ENCODE data around the gene STRA6. TPM values are rescaled to one million over a fixed set of nuclear protein-coding genes. Genes with fewer than 3 reads are reported as not detected.
A peak's percentile ranks its signal among the peaks of the same experiment; 100 is the strongest.

Gene STRA6
- total RNA-seq, 4 donors from 2014 or later, result not detected

DNA sequence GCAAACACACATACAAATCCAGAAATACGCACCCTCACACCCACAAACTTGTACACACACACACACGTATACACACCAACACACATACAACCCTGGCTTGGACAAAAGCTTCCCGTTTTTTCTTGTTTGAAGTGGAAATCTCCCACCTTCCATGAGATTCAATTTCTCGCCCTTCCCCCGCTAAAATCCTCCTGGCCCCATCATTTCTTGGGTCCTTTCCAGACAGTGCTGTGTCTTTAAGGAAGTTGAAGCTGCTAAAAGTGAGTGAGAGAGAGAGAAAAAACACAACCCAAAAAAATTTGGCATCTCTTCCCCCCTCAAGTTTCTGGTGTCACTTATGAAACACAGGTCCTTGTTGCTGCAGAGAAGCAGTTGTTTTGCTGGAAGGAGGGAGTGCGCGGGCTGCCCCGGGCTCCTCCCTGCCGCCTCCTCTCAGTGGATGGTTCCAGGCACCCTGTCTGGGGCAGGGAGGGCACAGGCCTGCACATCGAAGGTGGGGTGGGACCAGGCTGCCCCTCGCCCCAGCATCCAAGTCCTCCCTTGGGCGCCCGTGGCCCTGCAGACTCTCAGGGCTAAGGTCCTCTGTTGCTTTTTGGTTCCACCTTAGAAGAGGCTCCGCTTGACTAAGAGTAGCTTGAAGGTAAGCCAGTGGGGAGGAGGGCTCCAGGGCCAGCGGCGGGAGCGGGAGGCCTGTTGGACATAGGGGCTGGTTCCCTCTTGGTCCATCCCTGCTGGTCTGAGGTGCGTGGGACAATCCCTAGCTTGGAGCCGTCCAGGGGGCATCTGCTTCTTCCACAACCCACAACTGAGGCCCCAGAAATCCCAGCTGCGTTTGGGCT lies 29.0 kb downstream of the STRA6 start, which contains the start of gene ISLR:
Gene ISLR (plus strand): TSS at position 331 of the 839 bp plus-strand sequence. CDS start 1,149 bp downstream, outside the sequence.
- peaks cover 26 to 65% of the 10 kb centered on the region in 2 donors for H3K4me1 ChIP-seq
- H3K27ac ChIP-seq, result peak within 1 kb of the TSS; percentile 82 to 93 (median 83)
- intact Hi-C loops (cut with DNase I), result no loop called here
- H3K9me3 ChIP-seq, result no peaks in the 10 kb centered on the region
- peak within 1 kb of the TSS in 1 of 3 donors; percentile 32 for H3K4me3 ChIP-seq (replicated peaks in 1 of 3)
- TF ChIP-seq CTCF (IDR thresholded peaks at IDR 0.05), result no peak
- WGBS, 2 donors, result 21 to 23% methylated on average over 14 to 20 of the region's 20 CpGs
- H3K36me3 ChIP-seq, result no peaks in the 10 kb centered on the region
- no peaks in the 10 kb centered on the region for H3K27me3 ChIP-seq
- peak; percentile 68 to 73 for DNase-seq

DNA sequence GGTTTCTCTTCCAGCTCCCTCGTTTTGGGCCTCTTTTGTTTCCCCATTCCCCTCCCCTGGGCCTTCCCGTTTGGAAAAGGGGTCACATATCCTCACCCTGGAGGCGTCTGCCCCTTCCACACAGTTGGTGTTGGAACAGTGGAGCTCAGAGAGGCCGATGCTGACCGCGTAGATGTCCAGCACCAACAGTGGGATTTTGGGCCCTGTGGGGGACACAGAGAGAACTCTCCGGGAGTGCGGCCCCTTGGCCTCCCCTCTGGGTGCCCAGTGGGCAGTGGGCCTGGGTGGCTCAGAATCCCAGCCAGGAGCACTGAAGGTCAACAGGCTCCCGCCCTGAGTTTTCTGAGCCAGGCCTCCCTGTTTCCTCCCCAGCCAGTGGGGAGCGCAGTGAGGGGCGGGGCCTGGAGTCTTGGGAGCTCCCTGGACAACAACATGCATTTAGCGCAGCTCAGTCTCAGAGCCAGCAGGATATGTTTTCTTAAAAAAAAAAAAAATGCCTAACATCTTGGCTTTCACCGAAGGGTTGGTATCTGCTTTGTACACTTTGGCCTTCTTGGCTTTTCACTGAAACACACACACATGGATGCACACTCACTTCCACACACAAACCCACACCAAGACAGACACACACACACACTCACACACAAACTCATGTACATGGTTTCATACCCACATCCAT lies 29.7 kb downstream of the STRA6 start:
- H3K36me3 ChIP-seq, result no peaks in the 10 kb centered on the region
- peak overlapping the region; percentile 60 to 93 (median 82) for H3K27ac ChIP-seq
- peak; percentile 57 to 70 for DNase-seq
- intact Hi-C loops (cut with DNase I), result no loop called here
- peaks cover 24 to 57% of the 10 kb centered on the region in 2 donors for H3K4me1 ChIP-seq
- no peak overlapping the region for H3K4me3 ChIP-seq (replicated peaks in 1 of 3)
- 50 to 52% methylated on average over 12 to 13 of the region's 13 CpGs for WGBS, 2 donors
- H3K9me3 ChIP-seq, result no peaks in the 10 kb centered on the region
- no peaks in the 10 kb centered on the region for H3K27me3 ChIP-seq
- TF ChIP-seq POLR2A (IDR thresholded peaks at IDR 0.05) (no peak), CTCF (IDR thresholded peaks at IDR 0.05) (no peak)

- H3K27me3 ChIP-seq, result no peaks in the 10 kb centered on the region
- intact Hi-C loops (cut with DNase I), result no loop called here
- peaks cover 24 to 54% of the 10 kb centered on the region in 2 donors for H3K4me1 ChIP-seq
- H3K9me3 ChIP-seq, result no peaks in the 10 kb centered on the region
- H3K27ac ChIP-seq, result peak overlapping the region in 2 of 3 donors; percentile 82 to 93
- TF ChIP-seq CTCF (IDR thresholded peaks at IDR 0.05) (no peak), POLR2A (IDR thresholded peaks at IDR 0.05) (no peak)
- no peak for DNase-seq
- no peak overlapping the region for H3K4me3 ChIP-seq (replicated peaks in 1 of 3)
- WGBS, 2 donors, result 78 to 100% methylated on average over 1 of the region's 1 CpG
- no peaks in the 10 kb centered on the region for H3K36me3 ChIP-seq
These were observed 30.5 kb downstream of the STRA6 start for GRCh38 chr15:74171965-74172541.

DNA sequence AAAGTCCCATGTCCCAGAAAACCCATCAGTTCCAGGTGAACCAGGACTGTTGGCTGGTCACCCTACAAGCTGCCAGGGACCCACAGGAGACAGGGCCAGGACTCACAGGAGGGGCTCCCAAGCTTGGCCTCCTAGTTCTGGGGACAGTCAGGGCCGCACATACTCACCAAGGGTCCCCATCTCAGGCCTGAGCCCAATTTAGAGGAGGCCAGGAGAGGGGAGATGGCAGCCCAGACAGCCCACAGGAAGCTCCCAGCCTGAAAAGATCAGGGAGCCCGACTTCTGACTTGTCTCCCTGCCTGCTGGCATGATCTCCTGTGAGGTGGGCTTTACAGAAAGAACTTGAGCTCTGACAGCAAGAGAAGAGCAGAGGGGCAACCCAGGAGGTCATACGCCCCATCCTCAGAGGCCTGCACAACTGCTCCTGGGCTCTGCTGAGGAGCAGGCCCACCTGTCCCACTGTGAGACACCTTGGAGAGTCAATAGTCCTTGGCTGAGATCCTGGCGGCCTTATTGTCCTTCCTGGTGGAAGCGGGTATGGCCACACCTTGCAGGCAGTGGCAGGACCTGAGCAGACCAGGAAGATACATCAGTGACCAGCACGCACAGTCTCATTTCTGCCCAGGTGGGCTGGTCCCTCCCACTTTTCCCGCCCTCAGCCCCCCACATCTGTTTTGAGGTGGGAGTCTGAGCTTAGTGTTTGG lies 31.6 kb downstream of the STRA6 start:
- H3K4me1 ChIP-seq, result peaks cover 24 to 44% of the 10 kb centered on the region in 2 donors

More for the DNA sequence above, 31.6 kb downstream of the STRA6 start:
- H3K27me3 ChIP-seq, result no peaks in the 10 kb centered on the region
- intact Hi-C loops (cut with DNase I), result no loop called here
- H3K36me3 ChIP-seq, result no peaks in the 10 kb centered on the region
- no peak overlapping the region for H3K4me3 ChIP-seq (replicated peaks in 1 of 3)
- TF ChIP-seq CTCF (IDR thresholded peaks at IDR 0.05), result no peak
- no peak for TF ChIP-seq POLR2A (IDR thresholded peaks at IDR 0.05)
- DNase-seq, result no peak
- WGBS, 2 donors, result 80 to 89% methylated on average over 1 to 5 of the region's 7 CpGs
- no peak overlapping the region for H3K27ac ChIP-seq
- no peaks in the 10 kb centered on the region for H3K9me3 ChIP-seq

All from thyroid gland (tissue), 4 donors.